Vein endothelial cell (primary cell): ENCODE measurements around the gene TTC23L. TPM values are rescaled to one million over a fixed set of nuclear protein-coding genes. Genes with fewer than 3 reads are reported as not detected.

ENCODE experiments used
- total RNA-seq: library from RNA; depleted of rRNA; stranded (reverse); fragments of >200 nt; gene quantifications from 2 replicates; pipeline ENCODE4 v1.2.3, GENCODE V29; 2012

Gene TTC23L
- total RNA-seq, result under 0.01 and 0.19 TPM in 2 replicates

GRCh38 chr5:34838785-34839714 is at the start of gene TTC23L:
TSS of gene TTC23L (plus strand) at chr5:34839164. CDS start at chr5:34840672, 1,508 bp downstream.

GRCh38 chr5:34915139-34915855 is 76.3 kb downstream of the TTC23L start, which contains the start of the genes BRIX1 and RAD1:
TSS of gene BRIX1 (plus strand) at chr5:34915711. CDS start at chr5:34915739, 28 bp downstream.
TSS of gene RAD1 (minus strand) at chr5:34915504. CDS start at chr5:34914892, 612 bp downstream.

GRCh38 chr5:34929134-34929719 is 90.3 kb downstream of the TTC23L start, which contains the start of gene DNAJC21:
TSS of gene DNAJC21 (plus strand) at chr5:34929559. CDS start at chr5:34929820, 261 bp downstream.

Other genes with a start within 250 kb of the TTC23L start
- 317 and 320 TPM in 2 replicates for gene RAI14, start 182.8 kb upstream of the TTC23L start, total RNA-seq
- gene RAD1, start 76.3 kb downstream of the TTC23L start, total RNA-seq, result 16.7 and 24.5 TPM in 2 replicates
- 25.2 and 34.5 TPM in 2 replicates for gene BRIX1, start 76.5 kb downstream of the TTC23L start, total RNA-seq
- gene DNAJC21, start 90.4 kb downstream of the TTC23L start, total RNA-seq, result 17.0 and 26.6 TPM in 2 replicates
- not detected in 2 replicates for gene AGXT2, start 208.8 kb downstream of the TTC23L start, total RNA-seq